GM21723 (cell line): ENCODE measurements around the gene SPRR1B.
"Not testable (repeated sequence)": the region's sequence is repeated elsewhere in the genome, so short reads cannot be mapped to it uniquely, and the experiment has no call there.

Experiments
- ATAC-seq: cut with Tn5 transposase; IDR thresholded peaks from one replicate; pipeline ENCODE4 v1.9.1; 2021; ENCODE audit warnings: mild to moderate bottlenecking, moderate library complexity; ENCODE audit not compliant: unreplicated experiment

Gene SPRR1B

GRCh38 chr1:153035211-153035610 lies 4.2 kb downstream of the SPRR1B start:
- ATAC-seq: no peak

DNA sequence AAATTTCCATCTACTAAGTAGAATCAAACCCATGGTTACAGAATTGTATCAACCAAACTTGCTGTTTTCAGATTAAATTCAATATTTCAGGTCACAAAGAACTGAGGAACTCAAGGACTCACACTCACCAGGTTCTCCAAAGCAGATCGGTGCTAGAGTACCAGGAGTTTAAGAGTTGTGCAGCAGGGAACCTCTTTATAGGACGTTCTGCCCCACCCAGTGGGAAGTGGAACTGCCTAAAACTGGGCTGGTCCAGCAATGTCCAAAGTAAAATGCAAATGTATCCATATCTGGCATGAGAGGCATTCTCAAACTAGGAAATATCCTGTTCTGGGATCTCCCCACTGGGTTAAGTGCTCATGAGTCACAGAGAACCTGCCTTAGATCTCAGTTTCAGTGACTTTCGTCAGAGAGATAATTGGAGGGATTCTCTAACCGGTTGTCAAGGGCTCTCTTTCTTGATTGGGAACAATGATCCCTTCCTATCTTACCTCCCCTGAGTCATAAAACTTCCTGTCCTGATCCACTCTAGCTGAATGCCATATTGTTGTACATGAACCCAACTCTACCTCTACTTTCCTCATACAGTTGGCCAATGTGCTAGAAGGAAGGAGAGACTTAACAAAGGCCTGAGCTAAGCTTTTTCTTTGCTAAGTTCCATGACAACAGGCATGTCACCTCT lies 10.1 kb downstream of the SPRR1B start, which contains the start of gene SPRR2D:
Gene SPRR2D (minus strand): TSS at position 171 of the 682 bp plus-strand sequence. CDS start 774 bp downstream, outside the sequence.
- no peak for ATAC-seq

DNA sequence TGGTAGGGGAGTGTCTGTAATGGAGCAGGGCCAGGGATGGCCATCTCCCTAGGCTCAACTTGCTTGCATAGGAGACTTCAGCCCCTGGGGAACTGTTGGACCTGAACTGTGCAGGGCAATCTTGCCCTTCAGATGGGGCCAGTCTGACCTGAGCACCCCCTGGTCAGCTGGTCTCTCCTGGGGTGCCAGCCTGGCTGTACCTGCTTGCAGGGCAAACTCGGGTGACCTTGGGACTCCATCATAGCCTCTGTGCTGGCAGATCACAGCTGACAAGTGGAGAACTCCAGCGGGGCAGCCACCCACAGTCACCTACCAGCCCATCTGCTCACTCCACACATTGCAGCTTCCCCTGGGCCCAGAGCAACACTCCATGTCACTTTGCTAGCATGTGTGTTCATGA lies 18.2 kb downstream of the SPRR1B start:
- no peak for ATAC-seq

GRCh38 chr1:153056111-153056510 lies 25.1 kb downstream of the SPRR1B start:
- ATAC-seq: not testable (repeated sequence)

- no peak for ATAC-seq
Observed at GRCh38 chr1:153057375-153057774, 26.4 kb downstream of the SPRR1B start, which contains the start of gene SPRR2A. Gene SPRR2A, minus strand, starts transcription at chr1:153057512. Its CDS starts 777 bp downstream, at chr1:153056735.

DNA sequence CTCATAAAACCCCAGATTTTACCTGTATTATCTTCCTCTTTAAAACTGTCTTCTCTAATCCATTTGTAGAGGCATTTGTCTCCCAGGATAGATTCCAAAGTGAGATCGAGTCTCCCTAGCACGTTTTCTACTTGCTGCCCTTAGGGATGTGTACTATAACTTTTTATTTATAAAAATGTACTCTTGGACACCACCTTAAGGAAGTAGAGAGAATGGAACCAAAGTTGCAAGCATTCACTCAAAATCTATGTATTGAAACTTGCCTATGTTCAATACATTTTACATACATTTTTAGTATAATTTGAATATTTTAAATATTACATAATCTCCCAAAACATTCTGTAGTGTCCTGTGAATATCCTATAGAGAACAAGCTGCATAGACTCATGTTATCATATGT lies 27.2 kb downstream of the SPRR1B start:
- ATAC-seq: no peak

DNA sequence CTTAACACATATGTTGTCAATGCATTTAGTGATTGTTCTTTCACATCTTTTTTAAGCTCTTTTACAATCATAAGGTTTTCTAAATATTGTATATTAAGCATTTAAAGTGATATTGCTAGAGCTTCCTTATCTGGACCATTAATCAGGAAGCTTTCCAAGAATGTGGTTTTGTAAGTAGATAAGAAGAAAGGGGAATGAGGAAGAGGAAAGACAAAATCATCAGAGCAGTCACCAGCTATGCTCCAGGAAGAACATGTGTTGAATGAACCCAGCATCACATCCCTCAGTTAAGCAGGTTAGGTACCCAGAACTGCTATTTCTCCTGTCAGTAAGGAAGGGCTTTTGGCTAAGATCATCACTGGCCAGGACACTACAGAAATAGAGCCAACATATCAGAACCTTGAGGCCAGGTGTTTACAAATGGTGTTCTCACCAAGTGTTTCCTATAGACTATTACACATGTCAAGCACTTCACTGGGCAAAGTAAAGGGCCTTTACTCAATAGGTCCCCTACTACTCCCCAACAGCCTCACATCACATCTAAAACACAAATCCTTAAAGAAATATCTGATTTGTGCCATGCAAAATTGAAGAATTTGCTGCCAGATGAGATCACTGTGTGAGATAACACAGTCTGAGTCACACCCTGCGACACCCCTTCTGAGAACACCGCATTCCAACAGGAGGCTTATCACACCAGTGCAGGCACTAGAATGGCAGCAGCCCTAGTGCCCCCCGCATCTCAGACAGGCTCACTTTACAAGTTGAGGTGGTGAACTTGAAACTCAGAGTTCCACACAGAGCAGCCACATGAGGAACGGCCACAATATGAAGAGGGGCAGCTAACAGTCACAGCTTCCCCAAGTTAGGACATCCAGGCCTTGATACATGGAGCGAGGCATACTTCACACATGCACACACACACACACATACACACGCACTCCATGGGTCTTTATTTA lies 28.1 kb downstream of the SPRR1B start:
- ATAC-seq: no peak

DNA sequence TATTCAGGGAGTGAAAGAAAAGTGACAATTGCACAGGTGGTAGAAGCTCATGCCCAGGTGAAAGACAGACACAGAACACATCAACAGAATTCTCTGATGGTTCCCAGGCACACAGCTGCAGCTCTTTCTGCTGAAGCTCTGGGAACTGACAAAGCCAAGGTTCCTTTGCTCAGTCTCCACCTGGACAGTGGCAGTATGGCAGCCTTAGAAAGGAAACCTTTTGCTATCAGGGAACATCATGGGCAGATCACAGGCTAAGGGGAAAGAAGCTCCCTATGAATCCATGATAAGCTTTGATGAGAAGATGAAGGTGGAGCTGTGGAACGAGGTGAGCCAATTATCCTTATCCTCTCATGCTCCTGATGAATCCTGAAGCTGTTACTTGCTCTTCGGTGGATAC lies 39.2 kb downstream of the SPRR1B start:
- no peak for ATAC-seq

- ATAC-seq: no peak
Observed at GRCh38 chr1:153071511-153071910, 40.5 kb downstream of the SPRR1B start, which contains the start of gene SPRR2B. Gene SPRR2B, minus strand, starts transcription at chr1:153071611. Its CDS starts 772 bp downstream, at chr1:153070839.

DNA sequence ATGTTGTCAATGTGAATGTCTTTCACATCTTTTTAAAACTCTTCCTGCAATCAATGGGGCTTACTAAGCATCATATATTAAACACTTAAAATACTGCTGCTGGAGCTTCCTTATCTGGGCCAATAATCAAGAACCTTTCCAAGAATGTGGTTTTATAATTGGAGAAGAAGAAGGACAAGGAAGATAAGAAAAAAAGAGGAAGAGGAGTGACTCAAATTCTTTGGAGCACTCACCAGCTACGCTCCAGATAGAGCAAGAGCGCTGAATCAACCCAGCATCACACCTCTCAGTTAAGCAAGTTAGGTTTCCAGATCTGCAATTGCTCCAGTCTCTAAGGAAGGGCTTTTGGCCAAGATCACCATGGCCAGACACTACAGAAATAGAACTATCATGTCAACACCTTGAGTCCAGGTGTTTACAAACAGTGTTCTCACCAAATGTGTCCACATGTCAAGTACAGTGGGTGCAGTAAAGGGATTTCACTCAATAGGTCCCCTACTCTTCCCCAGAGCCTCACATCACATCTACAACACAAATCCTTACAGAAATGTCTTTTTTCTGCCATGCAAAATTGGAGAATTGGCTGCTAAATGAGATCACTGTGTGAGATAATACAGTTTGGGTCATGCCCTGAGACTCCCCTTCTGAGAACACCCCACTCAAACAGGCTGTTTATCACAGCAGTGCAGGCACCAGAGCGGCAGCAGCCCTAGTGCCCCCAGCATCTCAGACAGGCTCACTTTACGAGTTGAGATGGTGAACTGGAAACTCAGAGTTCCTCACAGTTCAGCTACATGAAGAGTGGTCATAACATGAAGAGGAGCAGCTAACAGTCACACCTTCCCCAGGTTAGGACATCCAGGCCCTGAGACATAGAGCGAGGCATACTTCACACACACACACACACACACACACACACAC lies 42.1 kb downstream of the SPRR1B start:
- no peak for ATAC-seq

DNA sequence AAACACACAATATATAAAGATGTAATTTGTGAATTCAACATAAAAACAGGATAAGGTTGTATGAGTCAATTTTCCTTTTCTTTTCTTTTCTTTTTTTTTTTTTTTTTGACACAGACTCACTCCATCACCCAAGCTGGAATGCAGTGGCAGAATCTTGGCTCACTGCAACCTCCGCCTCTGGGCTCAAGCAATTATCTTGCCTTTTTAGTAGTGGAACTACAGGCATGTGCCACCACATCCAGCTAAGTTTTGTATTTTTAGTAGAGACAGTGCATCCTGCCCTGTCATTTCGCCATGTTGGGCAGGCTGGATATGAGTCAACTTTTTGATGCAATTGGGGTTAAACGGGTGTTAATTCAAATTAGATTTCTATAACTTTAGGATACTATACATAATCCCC lies 50.7 kb downstream of the SPRR1B start:
- no peak for ATAC-seq
